Esophagus squamous epithelium (tissue), 5 donors: Measurements from ENCODE around the gene TTC32. TPM values are rescaled to one million over a fixed set of nuclear protein-coding genes. Genes with fewer than 3 reads are reported as not detected.

Experiments
- DNase-seq: peaks from one replicate; lab custom pipeline; 2025; lab: John Stamatoyannopoulos, UW
- H3K27ac ChIP-seq, 4 donors: fragments of 200-600 bp; sonication (generic); one replicate each; pipeline ENCODE4 v1.5.1; 2016 to 2019; ENCODE audit warnings: mild to moderate bottlenecking in 1 of 4
- H3K27me3 ChIP-seq, 4 donors: fragments of 200-600 bp; sonication (generic); 1 replicate in 3 of 4; 2 replicates in 1 of 4; pipeline versions ENCODE4 v1.5.1 to v1.6.0; 2017 to 2021; ENCODE audit warnings: antibody characterized with exemption in 1 of 4
- H3K36me3 ChIP-seq, 3 donors: fragments of 200-600 bp; sonication (generic); one replicate each; pipeline ENCODE4 v1.5.1; 2016 to 2019
- H3K4me1 ChIP-seq, 3 donors: fragments of 200-600 bp; sonication (generic); one replicate each; pipeline ENCODE4 v1.5.1; 2017 to 2019
- H3K4me3 ChIP-seq, 4 donors: fragments of 200-600 bp; sonication (generic); 1 replicate in 3 of 4; 2 replicates in 1 of 4; pipeline ENCODE4 v1.5.1; 2016 to 2019; ENCODE audit warnings: mild to moderate bottlenecking in 2 of 4, moderate library complexity in 1 of 4
- H3K9me3 ChIP-seq, 3 donors: fragments of 200-600 bp; sonication (generic); one replicate each; pipeline ENCODE4 v1.5.1; 2016 to 2019
- CTCF ChIP-seq, 6 experiments: fragments of 450-650 bp in 4 of 6; fragments of 200-600 bp in 2 of 6; sonication (generic) in 2 of 6; IDR thresholded peaks; one replicate each; pipeline ENCODE4 v1.5.1; 2016 to 2019; ENCODE audit warnings: antibody characterized with exemption in 6 of 6, mild to moderate bottlenecking in 4 of 6, moderate library complexity in 4 of 6
- POLR2A ChIP-seq, 4 donors: fragments of 450-650 bp; IDR thresholded peaks; one replicate each; pipeline ENCODE4 v1.6.1; 2017; ENCODE audit warnings: antibody characterized with exemption in 4 of 4, mild to moderate bottlenecking in 4 of 4, moderate library complexity in 3 of 4
- WGBS, 2 donors: methylation state at CpG; one replicate each; pipeline ENCODE4 v1.1.5; 2018; 5-methylcytosine and 5-hydroxymethylcytosine counted together
- intact Hi-C: fragments of 100-400 bp; cut with DNase I; formaldehyde crosslinking; loops from one replicate; pipeline ENCODE4 v1.15.0; 2022
- total RNA-seq, 4 donors: library from RNA; depleted of rRNA; stranded (reverse); fragments of >200 nt; gene quantifications; one replicate each; pipeline ENCODE4 v1.1.0, GENCODE V29; 2016
- donor health status: DM: yes; HTN: yes; CAD: no.

Gene TTC32
- total RNA-seq, 4 donors from 2014 or later: 5.2 to 15.8 (median 7.2) TPM

DNA sequence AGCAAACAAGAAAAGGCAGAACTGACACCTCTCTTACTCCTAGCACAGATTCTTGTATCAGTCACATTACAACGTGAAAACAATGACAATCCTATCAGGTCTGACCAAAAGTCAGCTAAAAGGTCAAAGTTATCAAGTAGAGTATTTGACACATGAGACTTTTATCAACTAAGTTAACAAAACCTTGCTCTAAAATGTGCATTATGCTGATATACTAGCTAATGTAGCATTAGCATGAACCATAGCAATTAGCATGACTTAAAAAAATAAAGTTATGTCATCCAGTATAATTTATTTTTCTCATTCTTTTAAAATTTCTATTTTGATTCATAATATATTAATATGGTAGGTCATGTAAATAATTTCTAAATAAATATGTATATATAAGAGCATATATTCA lies 41.4 kb upstream of the TTC32 start:
- TF ChIP-seq POLR2A (IDR thresholded peaks at IDR 0.05): no peak
- TF ChIP-seq CTCF (IDR thresholded peaks at IDR 0.05): no peak
- no peaks in the 10 kb centered on the region for H3K4me1 ChIP-seq
- DNase-seq: no peak
- no peaks in the 10 kb centered on the region for H3K27me3 ChIP-seq
- H3K36me3 ChIP-seq: peaks cover 0 to 10% (median 0%) of the 10 kb centered on the region in 3 donors
- no peak overlapping the region for H3K27ac ChIP-seq
- intact Hi-C loops: no loop called here
- no peak overlapping the region for H3K4me3 ChIP-seq
- WGBS, 2 donors: 64 to 68% methylated on average over 1 of the region's 1 CpG
- no peaks in the 10 kb centered on the region for H3K9me3 ChIP-seq

GRCh38 chr2:19942199-19942598 lies 40.4 kb upstream of the TTC32 start:
- no peak overlapping the region for H3K27ac ChIP-seq
- H3K9me3 ChIP-seq: no peaks in the 10 kb centered on the region
- H3K4me1 ChIP-seq: no peaks in the 10 kb centered on the region
- peaks cover 0 to 20% (median 0%) of the 10 kb centered on the region in 3 donors for H3K36me3 ChIP-seq
- TF ChIP-seq CTCF (IDR thresholded peaks at IDR 0.05) (no peak), POLR2A (IDR thresholded peaks at IDR 0.05) (no peak)
- intact Hi-C loops: no loop called here
- H3K4me3 ChIP-seq: no peak overlapping the region
- no peak for DNase-seq
- no peaks in the 10 kb centered on the region for H3K27me3 ChIP-seq

DNA sequence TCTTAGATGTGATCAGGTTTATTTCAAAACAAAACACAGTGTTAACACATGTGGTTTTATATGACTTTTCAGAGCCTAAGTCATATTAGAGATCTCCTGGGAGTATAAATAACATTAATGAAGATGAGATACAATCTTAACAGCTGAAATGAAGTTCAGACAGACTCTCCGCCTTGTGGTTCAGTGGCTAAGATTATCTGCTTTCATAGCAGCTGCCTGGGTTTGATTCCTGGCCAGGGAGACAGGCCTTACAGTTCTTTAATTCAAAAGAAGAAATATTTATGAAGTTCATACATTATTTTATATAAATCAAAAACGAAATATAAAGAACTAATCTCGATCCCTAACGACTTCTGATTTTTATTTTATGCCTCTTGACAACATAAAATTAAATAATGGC lies 35.2 kb upstream of the TTC32 start:
- H3K4me1 ChIP-seq: no peaks in the 10 kb centered on the region
- no peak for TF ChIP-seq POLR2A (IDR thresholded peaks at IDR 0.05)
- no peak for TF ChIP-seq CTCF (IDR thresholded peaks at IDR 0.05)
- no peak overlapping the region for H3K27ac ChIP-seq
- no peaks in the 10 kb centered on the region for H3K27me3 ChIP-seq
- H3K9me3 ChIP-seq: no peaks in the 10 kb centered on the region
- peaks cover 0 to 49% (median 0%) of the 10 kb centered on the region in 3 donors for H3K36me3 ChIP-seq
- intact Hi-C loops: no loop called here
- no peak for DNase-seq
- no peak overlapping the region for H3K4me3 ChIP-seq
- 89 to 90% methylated on average over 4 of the region's 4 CpGs for whole genome bisulfite sequencing, 2 donors

- DNase-seq: no peak
- 78 to 83% methylated on average over 1 to 2 of the region's 2 CpGs for WGBS, 2 donors
- no peak overlapping the region for H3K4me3 ChIP-seq
- no peak for TF ChIP-seq POLR2A (IDR thresholded peaks at IDR 0.05)
- TF ChIP-seq CTCF (IDR thresholded peaks at IDR 0.05): no peak
- no peak overlapping the region for H3K27ac ChIP-seq
- peaks cover 0 to 49% (median 0%) of the 10 kb centered on the region in 3 donors for H3K36me3 ChIP-seq
- intact Hi-C loops: no loop called here
- no peaks in the 10 kb centered on the region for H3K4me1 ChIP-seq
- no peaks in the 10 kb centered on the region for H3K9me3 ChIP-seq
- H3K27me3 ChIP-seq: no peaks in the 10 kb centered on the region
These were observed 34.4 kb upstream of the TTC32 start for GRCh38 chr2:19936203-19936602.

DNA sequence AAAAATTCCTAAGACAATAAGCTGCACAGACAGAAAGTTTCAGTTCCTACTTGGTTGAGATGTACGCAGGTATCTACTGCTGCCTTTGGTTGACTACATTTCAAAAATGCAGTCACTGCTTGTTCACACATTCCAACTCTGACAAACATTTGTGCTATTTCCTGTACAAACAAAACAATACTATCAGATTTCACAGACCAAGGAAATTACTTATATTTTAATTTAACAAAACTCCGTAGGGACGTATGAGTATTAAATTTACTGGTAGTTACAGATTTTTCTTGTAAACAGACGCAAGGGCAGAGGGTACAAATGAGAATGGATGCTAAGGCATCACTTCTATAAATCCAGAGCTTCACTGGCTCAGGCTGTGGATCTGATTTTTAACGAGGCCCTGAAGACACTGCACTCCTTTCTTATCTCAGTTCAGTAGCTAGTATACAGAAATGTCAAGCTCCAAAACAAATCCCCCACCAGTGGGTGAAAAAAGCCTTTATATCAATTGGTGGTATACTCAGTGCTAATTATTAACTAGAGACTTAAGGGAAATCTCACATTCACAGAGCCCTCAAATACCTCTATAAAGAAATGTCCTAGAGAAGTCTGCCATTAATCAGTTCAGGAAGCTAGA lies 31.7 kb upstream of the TTC32 start:
- DNase-seq: no peak
- no peak overlapping the region for H3K27ac ChIP-seq
- no peaks in the 10 kb centered on the region for H3K4me1 ChIP-seq
- peaks cover 0 to 5% (median 0%) of the 10 kb centered on the region in 3 donors for H3K9me3 ChIP-seq
- WGBS, 2 donors: 51 to 66% methylated on average over 5 of the region's 5 CpGs
- peaks cover 0 to 72% (median 0%) of the 10 kb centered on the region in 3 donors for H3K36me3 ChIP-seq
- no peaks in the 10 kb centered on the region for H3K27me3 ChIP-seq
- H3K4me3 ChIP-seq: no peak overlapping the region
- intact Hi-C loops: no loop called here
- TF ChIP-seq POLR2A (IDR thresholded peaks at IDR 0.05) (no peak), CTCF (IDR thresholded peaks at IDR 0.05) (no peak)
